Smooth muscle cell (in vitro differentiated cells): ENCODE data around the gene GTPBP6. TPM values are rescaled to one million over a fixed set of nuclear protein-coding genes. Genes with fewer than 3 reads are reported as not detected.

Experiments
- DNase-seq: peaks from one replicate; lab custom pipeline; 2025; ENCODE audit not compliant: unreplicated experiment; lab: John Stamatoyannopoulos, UW
- H2AFZ ChIP-seq: fragments of 200-600 bp; sonication (generic); 2 replicates; pipeline ENCODE4 v1.6.0; 2016; ENCODE audit warnings: antibody characterized with exemption, low read depth, mild to moderate bottlenecking
- H3F3A ChIP-seq: fragments of 200-600 bp; sonication (generic); 2 replicates; pipeline ENCODE4 v1.6.0; 2017; ENCODE audit warnings: antibody characterized with exemption, low read depth
- H3K27ac ChIP-seq: fragments of 200-600 bp; sonication (generic); 2 replicates; pipeline ENCODE4 v1.5.1; 2016; ENCODE audit warnings: low read depth, mild to moderate bottlenecking
- H3K27me3 ChIP-seq: fragments of 200-600 bp; sonication (generic); 2 replicates; pipeline ENCODE4 v1.6.1; 2016; ENCODE audit warnings: low read depth, mild to moderate bottlenecking
- H3K36me3 ChIP-seq: fragments of 200-600 bp; sonication (generic); 2 replicates; pipeline ENCODE4 v1.5.1; 2016; ENCODE audit warnings: low read depth
- H3K4me1 ChIP-seq: fragments of 200-600 bp; sonication (generic); 2 replicates; pipeline ENCODE4 v1.5.1; 2016; ENCODE audit warnings: low read depth
- H3K4me2 ChIP-seq: fragments of 200-600 bp; sonication (generic); 2 replicates; pipeline ENCODE4 v1.6.0; 2016; ENCODE audit warnings: mild to moderate bottlenecking
- H3K4me3 ChIP-seq: fragments of 200-600 bp; sonication (generic); 2 replicates; pipeline ENCODE4 v1.5.1; 2016; ENCODE audit warnings: mild to moderate bottlenecking
- H3K79me2 ChIP-seq: fragments of 200-600 bp; sonication (generic); 2 replicates; pipeline ENCODE4 v1.6.0; 2016; ENCODE audit warnings: low read depth, mild to moderate bottlenecking
- H3K9ac ChIP-seq: fragments of 200-600 bp; sonication (generic); 2 replicates; pipeline ENCODE4 v1.6.0; 2016; ENCODE audit warnings: low read depth
- H3K9me3 ChIP-seq: fragments of 200-600 bp; sonication (generic); replicated peaks from 2 replicates; pipeline ENCODE4 v1.5.1; 2016; ENCODE audit warnings: low read depth
- H4K20me1 ChIP-seq: fragments of 200-600 bp; sonication (generic); 2 replicates; pipeline ENCODE4 v1.6.0; 2016; ENCODE audit warnings: low read depth
- CTCF ChIP-seq: fragments of 200-600 bp; sonication (generic); IDR thresholded peaks from 2 replicates; pipeline ENCODE4 v1.5.1; 2017; ENCODE audit warnings: borderline replicate concordance, mild to moderate bottlenecking, antibody characterized with exemption; ENCODE audit not compliant: insufficient read depth, poor library complexity, severe bottlenecking
- WGBS: methylation state at CpG from one replicate; pipeline ENCODE4 v1.1.7; 2016; ENCODE audit warnings: low lambda C conversion rate; 5-methylcytosine and 5-hydroxymethylcytosine counted together
- polyA plus RNA-seq: library from polyadenylated mRNA; unstranded; fragments of >200 nt; fragmentation: Nextera tagmentation; extraction: Ambion mirVana; gene quantifications from 2 replicates; pipeline ENCODE4 v1.2.1, GENCODE V29; 2016
- total RNA-seq: library from RNA; depleted of rRNA; stranded (reverse); fragments of >200 nt; gene quantifications from 2 replicates; pipeline ENCODE4 v1.2.3, GENCODE V29; 2014

The GTPBP6 gene
- total and polyA plus RNA-seq, 2 experiments from 2014 or later, result 25.3 to 59.5 TPM

- no peak overlapping the region for H3K4me2 ChIP-seq
- 96% methylated on average over 37 of the region's 37 CpGs for WGBS
- H3K4me3 ChIP-seq, result no peak overlapping the region
- no peaks in the 10 kb centered on the region for H3K79me2 ChIP-seq
- no peaks in the 10 kb centered on the region for H3K27me3 ChIP-seq
- H3K36me3 ChIP-seq, result peaks cover 16% of the 10 kb centered on the region
- TF ChIP-seq CTCF, result no peak
- H4K20me1 ChIP-seq, result peaks cover 11% of the 10 kb centered on the region
- no peak for DNase-seq
- no peaks in the 10 kb centered on the region for H3F3A ChIP-seq
- peaks cover under 1% of the 10 kb centered on the region for H3K4me1 ChIP-seq
- H3K9me3 ChIP-seq, result peaks cover 11% of the 10 kb centered on the region
- H2AFZ ChIP-seq, result no peak overlapping the region
- no peak overlapping the region for H3K9ac ChIP-seq
- H3K27ac ChIP-seq, result no peak overlapping the region
Observed at GRCh38 chrX:363621-364375, 45.2 kb upstream of the GTPBP6 start.

- 82% methylated on average over 37 of the region's 38 CpGs for WGBS
- Histone ChIP-seq H3K9ac (no peak overlapping the region), H3K79me2 (no peaks in the 10 kb centered on the region), H3K4me1 (no peaks in the 10 kb centered on the region), H3K4me3 (no peak overlapping the region), H3K27me3 (no peaks in the 10 kb centered on the region), H3K36me3 (peaks cover 16% of the 10 kb centered on the region), H4K20me1 (peaks cover 10% of the 10 kb centered on the region), H3F3A (no peaks in the 10 kb centered on the region), H3K4me2 (no peak overlapping the region), H3K9me3 (peaks cover 11% of the 10 kb centered on the region), H3K27ac (no peak overlapping the region), H2AFZ (no peak overlapping the region)
- DNase-seq, result no peak
- no peak for TF ChIP-seq CTCF
Observed at GRCh38 chrX:362937-363620, 44.5 kb upstream of the GTPBP6 start.

GRCh38 chrX:362351-362750 is 43.8 kb upstream of the GTPBP6 start:
- no peak overlapping the region for H3K27ac ChIP-seq
- H3K4me2 ChIP-seq, result no peak overlapping the region
- no peak overlapping the region for H3K9ac ChIP-seq
- H2AFZ ChIP-seq, result no peak overlapping the region
- H3K36me3 ChIP-seq, result peaks cover 16% of the 10 kb centered on the region
- H3K79me2 ChIP-seq, result peaks cover under 1% of the 10 kb centered on the region
- no peak overlapping the region for H3K4me3 ChIP-seq
- no peaks in the 10 kb centered on the region for H3K27me3 ChIP-seq
- H3K9me3 ChIP-seq, result peaks cover 11% of the 10 kb centered on the region
- DNase-seq, result no peak
- H4K20me1 ChIP-seq, result peaks cover 3% of the 10 kb centered on the region
- H3K4me1 ChIP-seq, result no peaks in the 10 kb centered on the region
- 94% methylated on average over 13 of the region's 13 CpGs for WGBS
- no peaks in the 10 kb centered on the region for H3F3A ChIP-seq
- no peak for TF ChIP-seq CTCF
